Stimulated activated CD8-positive, alpha-beta memory T cell treated with anti-CD3 and anti-CD28 coated beads, Interleukin-2, amount 100 ng/mL, for 1 hour (primary cell): ENCODE measurements around the gene ZMYM2.
"Not testable (repeated sequence)": the region's sequence is repeated elsewhere in the genome, so short reads cannot be mapped to it uniquely, and the experiment has no call there.

Experiments used
- DNase-seq, 2 donors: peaks; one replicate each; pipeline ENCODE4 v3.0.0-alpha.2; 2020; ENCODE audit warnings: low read depth in 2 of 2

Gene ZMYM2

DNA sequence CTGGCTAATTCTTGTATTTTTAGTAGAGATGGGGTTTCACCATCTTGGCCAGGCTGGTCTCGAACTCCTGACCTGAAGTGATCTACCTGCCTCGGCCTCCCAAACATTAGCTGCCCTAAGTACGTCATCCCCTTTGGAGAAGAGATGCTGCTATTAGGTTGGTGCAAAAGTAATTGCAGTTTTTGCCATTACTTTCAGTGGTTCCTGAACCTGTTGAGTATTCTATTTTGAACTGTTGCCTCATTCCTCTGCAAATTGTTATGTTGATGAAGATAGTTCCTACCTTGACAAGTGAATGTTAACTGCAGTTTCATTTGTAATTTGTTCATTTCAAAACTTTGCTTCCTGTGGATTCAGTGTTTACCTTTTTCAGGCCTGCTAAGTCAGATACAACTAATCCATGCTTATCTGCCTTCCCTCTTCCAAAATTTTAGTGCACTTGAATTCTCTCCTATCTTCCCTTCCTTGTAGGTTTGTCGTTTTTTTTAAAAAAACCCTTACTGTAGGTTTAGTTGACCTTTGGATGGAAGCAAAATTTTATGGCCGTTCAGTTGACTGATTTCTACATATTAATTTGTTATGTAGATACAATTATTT is 24.0 kb downstream of the ZMYM2 start:
- DNase-seq: no peak

DNA sequence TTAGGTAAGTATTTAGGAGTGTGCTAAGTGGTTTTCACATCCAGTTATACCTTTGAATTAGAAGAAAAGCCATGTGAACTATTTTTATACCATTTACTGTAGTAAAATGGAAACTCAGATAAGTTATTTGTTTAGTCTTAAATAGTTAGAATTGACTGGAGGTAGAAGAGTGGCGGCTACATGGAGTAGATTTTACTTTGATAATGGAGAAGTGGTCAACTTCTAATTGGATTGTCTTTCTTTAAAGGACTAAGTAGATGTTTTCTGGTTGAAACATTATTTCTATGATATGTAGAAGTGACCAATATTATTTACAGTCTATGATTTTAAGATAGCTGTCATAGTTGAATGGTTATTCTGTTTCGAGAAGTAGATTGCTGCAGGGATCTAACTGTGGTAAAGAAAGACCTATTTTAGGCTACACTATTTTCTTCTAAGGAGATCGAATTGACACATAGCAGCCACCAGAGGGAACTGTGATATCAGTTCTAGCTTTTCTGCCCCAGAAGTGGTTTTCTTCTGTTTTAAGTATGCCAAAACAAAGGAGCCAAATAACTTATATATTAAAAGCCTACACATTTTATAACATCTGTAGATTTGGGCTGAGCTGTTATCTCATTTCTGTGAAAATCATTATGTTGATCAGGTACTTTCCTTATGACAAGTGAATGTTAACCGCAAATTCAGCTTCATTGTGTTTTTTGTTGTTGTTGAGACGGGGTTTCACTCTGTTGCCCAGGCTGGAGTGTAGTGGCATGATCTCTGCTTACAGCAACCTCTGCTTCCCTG is 26.1 kb downstream of the ZMYM2 start:
- DNase-seq: no peak

DNA sequence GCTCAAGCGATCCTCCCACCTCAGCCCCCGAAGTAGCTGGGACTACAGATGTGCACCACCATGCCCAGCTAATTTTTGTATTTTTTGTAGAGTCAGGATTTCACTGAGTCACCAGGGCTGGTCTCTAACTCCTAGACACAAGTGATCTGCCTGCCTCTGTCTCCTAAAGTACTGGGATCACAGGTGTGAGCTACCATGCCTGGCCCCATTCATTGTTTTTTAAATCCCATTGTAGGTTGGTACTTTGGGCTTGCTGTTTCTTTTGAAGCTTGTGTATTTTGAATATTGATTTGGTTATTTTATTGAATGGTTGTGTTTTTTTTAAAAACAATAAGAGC is 26.7 kb downstream of the ZMYM2 start:
- no peak for DNase-seq

DNA sequence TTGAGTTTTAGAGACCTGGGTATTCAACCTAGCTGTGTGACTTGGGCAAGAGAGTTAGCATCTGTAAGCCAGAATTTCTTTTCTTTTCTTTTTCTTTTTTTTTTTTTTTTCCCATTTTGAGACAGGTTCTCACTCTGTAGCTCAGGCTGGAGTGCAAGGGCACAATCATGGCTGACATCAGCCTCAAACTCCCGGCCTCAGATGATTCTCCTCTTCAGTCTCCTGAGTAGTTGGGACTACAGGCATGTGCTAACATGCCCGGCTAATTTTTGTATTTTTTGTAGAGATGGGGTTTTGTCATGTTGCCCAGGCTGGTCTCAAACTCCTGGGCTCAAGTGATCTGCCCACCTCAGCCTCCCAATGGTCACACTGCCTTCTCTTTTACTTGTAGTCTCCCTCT is 33.0 kb downstream of the ZMYM2 start:
- DNase-seq: no peak

DNA sequence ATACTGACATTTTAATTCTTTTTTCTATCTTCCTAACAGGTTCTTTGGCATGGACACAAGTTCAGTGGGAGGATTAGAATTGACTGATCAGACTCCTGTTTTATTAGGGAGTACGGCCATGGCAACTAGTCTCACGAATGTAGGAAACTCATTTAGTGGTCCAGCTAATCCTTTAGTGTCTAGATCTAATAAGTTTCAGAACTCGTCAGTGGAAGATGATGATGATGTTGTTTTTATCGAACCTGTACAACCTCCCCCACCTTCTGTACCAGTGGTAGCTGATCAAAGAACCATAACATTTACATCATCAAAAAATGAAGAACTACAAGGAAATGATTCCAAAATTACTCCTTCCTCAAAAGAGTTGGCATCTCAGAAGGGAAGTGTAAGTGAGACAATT is 34.5 kb downstream of the ZMYM2 start:
- DNase-seq: no peak

DNA sequence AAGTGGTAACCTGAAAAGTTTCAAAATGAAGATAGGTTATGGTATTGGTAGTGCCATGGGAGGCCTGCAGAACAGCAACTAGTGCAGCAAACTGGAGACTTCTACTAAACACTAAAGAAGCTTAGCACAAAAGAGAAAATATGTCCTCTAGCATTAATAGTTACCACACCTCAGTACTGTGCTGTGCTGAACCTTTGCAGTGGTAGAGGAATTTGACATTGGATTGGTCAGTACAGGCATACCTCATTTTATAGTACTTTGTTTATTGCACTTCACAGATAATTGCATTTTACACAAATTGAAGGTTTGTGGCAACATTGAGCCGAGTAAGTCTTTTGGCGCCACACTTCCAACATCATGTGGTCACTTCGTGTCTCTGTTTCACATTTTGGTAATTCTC is 40.4 kb downstream of the ZMYM2 start:
- no peak for DNase-seq

DNA sequence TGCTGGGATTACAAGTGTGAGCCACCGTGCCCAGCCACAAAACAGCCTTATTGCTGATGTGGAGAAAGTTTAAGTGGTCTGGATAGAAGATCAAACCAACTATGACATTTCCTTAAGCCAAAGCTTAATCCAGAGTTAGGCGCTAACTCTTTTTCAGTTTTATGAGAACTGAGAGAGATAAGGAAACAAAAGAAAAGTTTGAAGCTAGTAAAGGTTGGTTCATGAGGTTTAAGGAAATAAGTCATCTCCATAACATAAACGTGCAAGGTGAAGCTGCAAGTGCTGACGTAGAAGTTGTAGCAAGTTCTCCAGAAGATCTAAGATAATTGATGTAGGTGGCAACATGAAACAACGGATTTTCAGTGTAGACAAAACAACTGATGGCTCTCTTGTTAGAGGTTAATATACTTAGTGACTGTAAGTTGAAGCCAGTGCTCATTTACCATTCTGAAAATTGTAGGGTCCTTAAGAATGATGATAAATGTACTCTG is 41.6 kb downstream of the ZMYM2 start:
- DNase-seq: no peak

DNA sequence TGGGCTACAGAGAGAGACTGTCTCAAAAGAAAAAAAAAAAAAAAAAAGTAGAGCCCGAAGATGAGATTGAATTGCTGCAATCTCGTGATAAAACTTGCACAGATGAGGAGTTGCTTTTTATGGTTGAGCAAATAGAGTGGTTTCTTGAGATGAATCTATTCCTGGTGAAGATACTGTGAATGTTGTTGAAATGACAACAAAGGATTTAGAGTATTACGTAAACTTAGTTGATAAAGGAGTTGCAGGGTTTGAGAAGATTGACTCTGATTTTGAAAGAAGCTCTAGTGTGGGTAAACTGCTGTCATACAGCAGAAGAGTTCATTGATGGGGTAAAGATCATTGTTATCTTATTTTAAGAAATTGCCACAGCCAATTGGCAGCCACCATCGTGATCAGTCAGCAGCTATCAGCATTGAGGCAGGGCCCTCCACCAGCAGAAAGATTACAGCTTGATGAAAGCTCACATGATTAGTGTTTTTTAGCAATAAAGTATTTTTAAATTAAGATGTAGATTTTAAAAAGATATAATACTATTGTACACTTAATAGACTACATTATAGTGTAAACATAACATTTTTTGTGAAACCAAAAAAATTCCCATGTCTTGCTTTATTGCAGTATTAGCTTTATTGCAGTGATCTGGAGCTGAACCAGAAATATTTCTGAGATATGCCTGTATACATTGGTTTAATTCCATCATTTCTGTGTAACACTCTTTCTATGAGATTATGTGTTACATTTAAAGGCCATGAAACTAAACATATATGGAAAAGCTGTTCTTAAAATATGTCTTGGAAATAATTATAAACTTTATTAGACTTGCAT is 43.1 kb downstream of the ZMYM2 start:
- no peak for DNase-seq

DNA sequence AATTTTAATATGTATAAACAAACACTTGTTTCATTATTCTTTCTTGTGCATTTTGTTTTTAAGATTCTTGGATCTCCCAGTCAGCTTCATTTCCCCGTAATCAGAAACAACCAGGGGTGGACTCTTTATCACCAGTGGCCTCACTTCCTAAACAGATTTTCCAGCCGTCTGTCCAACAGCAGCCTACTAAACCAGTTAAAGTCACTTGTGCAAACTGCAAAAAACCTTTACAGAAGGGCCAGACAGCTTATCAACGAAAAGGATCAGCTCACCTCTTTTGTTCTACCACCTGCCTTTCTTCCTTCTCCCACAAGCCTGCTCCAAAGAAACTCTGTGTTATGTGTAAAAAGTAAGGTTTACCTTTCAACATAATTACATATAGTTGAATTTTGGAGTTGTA is 44.3 kb downstream of the ZMYM2 start:
- DNase-seq: no peak

DNA sequence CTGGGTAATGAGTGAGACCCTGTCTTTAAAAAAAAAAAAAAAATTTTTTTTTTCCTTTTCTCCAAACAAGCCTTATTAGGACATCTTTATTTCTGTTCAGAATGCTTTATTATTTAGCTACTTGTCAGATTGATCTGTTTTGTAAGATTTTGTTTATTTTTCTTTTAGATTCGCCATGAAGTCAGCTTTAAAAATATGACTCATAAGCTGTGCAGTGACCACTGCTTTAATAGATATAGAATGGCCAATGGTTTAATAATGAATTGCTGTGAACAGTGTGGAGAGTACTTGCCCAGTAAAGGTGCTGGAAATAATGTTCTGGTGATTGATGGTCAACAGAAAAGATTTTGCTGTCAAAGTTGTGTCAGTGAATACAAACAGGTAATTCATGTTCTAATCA is 47.7 kb downstream of the ZMYM2 start:
- DNase-seq: no peak

DNA sequence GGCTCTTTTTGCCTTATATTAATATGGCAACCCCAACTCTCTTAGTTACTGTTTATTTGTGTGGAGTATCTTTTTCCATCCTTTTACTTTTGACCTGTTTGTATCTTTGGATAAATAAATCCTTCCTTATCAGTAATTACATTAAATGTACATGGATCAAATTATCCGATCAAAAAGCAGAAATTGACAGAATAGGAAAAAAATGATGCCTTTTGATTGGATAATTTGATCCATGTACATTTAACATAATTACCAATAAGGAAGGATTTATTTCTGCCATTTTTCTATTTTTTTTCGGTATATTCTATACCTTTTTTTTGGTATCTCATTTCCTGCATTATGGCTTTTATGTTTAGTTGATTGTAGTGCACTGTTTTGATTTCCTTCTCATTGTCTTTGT is 57.2 kb downstream of the ZMYM2 start:
- DNase-seq: no peak

DNA sequence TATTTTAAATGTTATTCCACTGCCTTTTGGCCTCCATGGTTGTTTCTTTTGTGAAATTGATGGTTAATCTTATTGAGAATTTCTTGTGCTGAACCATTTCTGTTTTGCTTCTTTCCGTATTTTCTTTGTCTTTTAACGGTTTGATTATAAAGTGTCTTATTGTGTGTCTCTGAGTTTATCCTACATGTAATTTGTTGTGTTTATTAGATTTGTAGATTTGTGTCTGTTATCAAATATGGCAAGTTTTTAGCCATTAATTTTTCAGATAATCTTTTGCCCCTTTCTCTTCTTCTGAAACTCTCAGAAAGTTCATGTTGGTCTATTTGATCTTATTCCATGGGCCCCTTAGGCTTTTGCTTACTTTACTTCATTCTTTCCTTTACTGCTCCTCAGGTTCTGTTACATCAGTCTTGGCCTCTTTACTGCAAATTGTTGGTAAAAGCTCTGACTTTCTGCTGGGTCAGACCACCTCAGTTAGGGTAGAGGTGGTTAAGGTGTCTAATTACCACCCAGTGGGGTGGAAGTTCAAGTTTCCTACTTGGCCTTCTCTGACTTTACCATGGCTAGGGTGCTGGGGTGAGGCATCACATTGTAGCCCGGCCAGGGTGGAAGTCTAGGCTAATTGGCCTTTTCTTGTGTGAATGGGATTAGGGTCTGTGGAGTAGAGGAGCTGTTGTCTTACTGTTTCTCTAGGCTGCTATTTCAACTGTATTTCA is 58.3 kb downstream of the ZMYM2 start:
- no peak for DNase-seq

DNA sequence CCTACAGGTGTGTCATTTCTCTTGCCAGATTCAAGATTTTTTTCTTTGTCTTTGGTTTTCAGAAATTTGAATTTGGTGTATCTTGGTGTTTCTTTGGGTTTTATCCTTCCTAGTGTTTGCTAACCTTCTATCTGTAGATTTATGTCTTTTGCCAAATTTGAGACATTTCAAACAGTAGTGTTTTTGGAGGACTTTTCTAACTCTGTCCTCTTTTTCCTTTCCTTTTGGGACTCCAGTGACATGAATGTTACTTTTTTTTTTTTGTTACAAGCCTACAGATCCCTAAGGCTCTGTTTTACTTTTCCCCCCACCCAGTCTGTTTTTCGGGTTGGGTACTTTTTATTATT is 58.8 kb downstream of the ZMYM2 start:
- DNase-seq: no peak

DNA sequence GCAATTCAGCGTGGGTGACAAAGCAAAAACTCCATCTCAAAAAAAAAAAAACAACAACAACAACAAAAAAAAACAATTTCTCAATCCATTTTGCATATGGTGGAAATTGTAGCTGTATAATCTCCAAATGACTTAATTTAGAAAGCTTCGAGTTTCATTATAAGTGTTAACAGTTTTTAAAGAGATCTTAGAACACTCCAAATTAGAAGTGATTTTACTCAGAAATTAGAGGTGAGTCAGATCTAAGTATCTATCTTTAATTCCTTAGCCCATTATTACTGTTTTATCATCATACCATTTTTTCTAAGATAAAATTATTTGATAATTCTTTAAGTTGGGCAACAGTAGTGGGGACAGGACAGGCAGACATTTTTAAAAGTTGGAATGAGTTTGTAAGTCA is 60.5 kb downstream of the ZMYM2 start:
- no peak for DNase-seq

DNA sequence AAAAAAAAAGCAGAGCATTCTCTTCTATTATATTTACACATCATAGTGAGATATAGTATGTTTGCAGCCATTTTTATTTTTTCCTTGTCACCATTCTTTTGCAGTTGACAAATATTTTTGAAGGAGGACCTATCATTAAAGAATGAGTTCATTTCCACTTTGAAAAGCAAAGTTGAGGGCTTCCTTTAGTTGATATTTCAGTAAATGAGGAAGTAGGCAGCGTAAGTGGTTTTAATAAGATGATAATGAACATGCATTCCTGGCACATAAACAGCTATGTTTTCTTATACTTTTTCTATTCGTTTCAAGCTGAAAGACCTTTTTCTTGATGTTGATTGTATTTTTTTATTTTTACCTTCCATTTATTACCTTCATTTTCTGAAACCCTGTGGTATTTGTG is 66.2 kb downstream of the ZMYM2 start:
- DNase-seq: no peak

DNA sequence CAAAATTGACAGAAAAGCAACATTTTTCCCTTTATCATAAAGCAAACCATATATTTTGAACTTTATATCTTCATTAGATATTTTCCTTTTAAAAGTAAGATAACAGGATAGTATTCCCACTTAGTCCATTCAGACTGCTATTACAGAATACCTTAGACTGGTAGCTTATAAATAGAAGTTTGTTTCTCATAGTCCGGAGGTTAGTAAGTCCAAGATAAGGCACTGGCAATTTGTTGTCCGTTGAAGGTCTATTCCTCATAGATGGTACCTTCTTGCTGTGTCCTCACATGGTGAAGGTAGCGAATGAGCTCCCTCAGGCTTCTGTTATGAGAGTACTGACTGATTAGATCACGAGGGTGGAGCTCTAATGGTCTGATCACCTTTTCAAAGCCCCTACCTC is 70.4 kb downstream of the ZMYM2 start:
- no peak for DNase-seq

DNA sequence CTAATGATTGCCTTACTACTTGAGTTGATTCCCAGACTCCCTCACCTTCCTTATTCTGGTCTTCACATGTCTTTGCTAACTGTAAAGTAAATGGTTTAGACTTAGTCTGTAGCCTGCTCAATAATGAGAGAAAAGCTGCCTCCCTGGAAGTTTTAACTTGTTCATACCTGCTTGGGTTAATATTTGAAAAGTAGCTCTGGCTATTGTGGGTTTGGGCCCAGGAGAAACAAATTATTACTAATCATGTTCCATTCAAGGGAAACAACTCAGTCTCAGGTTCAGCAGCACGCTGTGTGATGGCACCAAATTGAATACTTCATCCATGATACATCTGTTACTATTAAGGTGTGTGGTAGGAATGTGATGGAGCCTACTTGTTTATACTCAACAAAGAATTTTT is 75.0 kb downstream of the ZMYM2 start:
- DNase-seq: no peak

DNA sequence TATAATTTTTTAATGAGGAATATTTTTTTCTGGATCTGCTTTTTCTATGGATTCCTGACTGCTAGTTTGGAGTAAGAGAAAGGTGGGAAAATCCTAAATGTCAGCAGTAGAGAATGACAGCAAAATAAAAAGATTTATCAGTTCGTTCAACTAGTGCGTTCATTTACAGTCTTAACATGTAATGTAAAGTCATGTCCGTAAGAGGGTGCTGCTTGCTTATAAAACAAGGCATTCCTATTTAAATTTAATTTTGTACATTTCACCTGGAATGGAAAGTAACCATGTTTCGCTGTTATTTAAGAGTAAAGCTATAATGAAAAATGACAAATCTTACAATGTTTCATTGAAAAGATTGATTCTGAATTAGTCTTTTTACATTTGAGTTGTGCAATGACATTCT is 76.6 kb downstream of the ZMYM2 start:
- DNase-seq: no peak

DNA sequence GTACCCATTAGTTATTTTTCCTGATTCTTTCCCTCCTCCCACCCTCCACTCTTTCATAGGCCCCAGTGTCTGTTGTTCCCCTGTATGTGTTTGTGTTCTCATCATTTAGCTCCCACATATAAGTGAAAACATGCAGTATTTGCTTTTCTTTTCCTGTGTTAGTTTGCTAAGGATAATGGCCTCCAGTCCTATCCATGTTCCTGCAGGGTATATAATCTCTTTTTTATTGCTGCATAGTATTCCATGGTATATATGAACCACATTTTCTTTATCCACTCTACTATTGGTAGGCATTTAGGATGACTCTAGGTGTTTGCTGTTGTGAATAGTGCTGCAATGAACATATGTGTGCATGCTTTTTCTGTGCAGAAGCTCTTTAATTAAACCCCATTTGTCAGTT is 79.4 kb downstream of the ZMYM2 start:
- DNase-seq: no peak

DNA sequence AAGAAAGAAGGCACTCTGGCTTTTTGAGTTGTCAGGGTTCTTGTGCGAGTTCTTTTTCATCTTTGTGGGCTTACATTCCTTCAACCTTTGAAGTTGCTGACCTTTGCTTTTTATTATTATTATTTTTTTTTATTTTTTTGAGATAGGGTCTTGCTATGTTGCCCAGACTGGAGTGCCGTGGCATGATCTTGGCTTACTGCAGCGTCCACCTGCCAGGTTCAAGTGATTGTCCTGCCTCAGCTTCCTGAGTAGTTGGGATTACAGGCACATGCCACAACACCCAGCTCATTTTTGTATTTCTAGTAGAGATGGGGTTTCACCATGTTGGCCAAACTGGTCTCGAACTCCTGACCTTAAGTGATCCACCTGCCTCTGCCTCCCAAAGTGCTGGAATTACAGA is 84.1 kb downstream of the ZMYM2 start:
- DNase-seq: not testable (repeated sequence)

DNA sequence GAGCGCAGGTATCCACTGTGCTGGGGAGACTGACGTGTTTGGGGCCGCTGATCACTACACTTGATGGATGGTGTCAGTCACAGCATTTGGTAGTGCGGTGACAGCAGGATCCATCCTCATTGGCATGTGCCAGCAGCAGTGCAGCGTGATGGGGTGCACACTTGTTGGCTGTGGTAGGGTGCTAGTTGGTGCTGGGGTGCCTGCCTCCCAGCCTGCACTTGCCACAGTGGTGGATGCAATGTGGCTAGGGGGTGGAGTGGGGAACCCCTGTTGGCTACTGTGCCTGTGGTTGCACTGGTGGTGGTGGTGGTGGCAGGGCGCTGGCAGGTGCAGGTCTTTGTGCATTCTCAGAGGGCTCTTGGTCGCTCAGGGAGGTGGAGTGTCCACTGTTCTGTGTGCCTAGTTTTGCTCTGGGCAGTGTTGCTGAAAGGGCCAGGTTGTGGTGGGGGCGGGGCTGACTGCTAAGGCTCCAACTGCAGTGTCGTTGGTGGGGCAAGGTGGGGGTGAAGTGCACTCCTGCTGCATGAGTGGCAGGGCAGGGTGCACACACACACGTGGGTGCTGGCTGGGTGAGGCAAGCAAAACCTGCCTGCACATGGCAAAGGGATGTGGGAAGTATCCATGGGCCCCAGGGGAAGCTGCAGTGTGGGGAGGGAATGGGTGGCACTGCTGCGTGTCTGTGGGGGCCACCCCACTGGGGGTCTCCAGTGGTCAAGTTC is 84.8 kb downstream of the ZMYM2 start:
- DNase-seq: no peak

DNA sequence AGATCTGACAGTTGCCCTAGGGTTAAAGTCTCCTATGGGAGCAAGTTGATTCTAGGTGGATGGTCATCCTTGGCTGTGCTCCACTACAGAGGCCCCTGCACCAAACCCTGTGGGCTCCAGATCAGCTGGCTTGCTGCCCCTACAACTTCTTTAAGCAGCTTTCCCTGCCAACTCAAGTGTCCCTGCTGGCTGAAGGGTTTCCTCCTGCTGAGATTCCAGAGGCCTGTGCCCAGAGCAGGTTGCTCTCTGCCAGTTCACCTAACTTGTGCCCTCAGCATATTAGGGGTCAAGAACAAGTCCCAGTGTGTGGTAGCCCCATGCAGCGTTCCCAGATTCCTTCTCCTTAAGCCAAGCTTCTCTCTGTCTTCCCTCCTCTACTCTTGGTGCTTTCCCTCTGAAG is 85.6 kb downstream of the ZMYM2 start:
- DNase-seq: no peak
